T47D (cell line): ENCODE measurements around the gene MYH7B.
A peak's percentile ranks its signal among the peaks of the same experiment; 100 is the strongest.

ENCODE experiments used
- DNase-seq, 2 experiments: peaks; one replicate each; pipeline versions ENCODE4 v3.0.0 to v3.0.0-alpha.2; 2011 to 2012; ENCODE audit warnings: low read depth in 1 of 2, low spot score in 1 of 2
- JUND ChIP-seq: IDR thresholded peaks from 2 replicates; pipeline ENCODE4 v1.6.1; 2012; ENCODE audit warnings: low read depth
- in situ Hi-C: cut with HindIII; loops from 2 replicates; pipeline ENCODE4 v1.10.0; 2016; ENCODE audit warnings: low sequenced_read_pairs, low pct_unique_long_range_greater_than_20kb

The MYH7B gene

DNA sequence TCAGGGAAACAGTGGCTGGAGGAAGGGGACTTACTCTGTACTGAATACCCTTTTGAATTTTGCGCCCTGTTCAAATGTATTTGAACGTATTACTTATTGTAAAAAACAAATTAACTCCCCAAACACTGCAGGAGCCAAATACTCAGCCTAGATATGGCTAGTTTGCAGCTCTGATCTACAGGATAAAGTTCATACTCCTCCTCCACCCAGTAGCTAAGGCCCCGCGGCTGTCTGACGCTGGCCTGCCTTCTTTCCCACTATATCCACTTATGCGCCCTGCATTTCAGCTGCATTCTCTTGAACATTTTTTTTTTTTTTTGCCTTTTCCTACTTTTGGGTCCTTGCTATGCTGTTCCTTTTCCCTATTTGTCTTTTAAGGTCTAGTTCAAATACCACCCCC lies 6.5 kb upstream of the MYH7B start:
- no peak for DNase-seq
- no peak for TF ChIP-seq JUND
- in situ Hi-C loops, result no loop called here

DNA sequence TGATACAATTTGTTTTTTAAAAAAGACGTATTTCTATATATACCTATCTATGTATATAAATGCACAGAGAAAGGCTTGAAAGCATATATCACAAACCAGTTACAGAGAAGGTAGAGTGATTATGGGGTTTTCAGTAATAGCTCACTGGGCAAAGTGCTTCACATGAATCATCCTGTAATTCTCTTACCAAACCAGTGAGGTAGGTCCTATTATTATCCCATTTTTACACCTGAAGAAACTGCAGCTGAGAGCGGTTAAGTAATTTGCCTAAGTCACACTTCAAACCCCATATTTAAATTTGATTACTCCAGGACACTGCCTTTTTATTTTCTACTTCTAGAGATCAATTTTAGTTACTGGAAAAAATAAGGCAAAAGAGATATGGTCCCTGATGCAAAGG lies 4.4 kb upstream of the MYH7B start:
- TF ChIP-seq JUND, result no peak
- no peak for DNase-seq
- in situ Hi-C loops, result no loop called here

DNA sequence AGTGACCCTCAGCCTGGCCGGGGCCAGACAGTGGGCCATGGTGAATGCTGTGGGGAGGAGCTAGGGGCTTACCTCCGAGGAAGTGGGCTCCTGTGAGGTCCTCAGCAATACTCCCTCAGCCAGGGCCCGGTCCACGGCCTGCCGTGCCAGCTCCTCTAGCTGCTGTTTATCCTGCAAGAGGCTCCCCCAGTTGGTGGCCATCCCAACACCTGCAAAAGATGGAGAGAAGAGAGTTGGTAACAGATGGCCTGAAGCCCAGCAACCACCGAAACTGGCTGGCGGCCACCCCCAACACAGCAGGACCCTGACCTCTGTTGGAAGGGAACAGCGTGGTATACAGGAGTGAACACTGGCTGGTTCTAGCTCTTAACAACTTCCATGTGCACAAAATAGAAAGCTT lies 4.0 kb upstream of the MYH7B start:
- no peak for DNase-seq
- in situ Hi-C loops, result no loop called here
- no peak for TF ChIP-seq JUND

- in situ Hi-C loops, result no loop called here
- no peak for TF ChIP-seq JUND
- no peak for DNase-seq
Measured at GRCh38 chr20:34952671-34953070, 3.0 kb upstream of the MYH7B start.

DNA sequence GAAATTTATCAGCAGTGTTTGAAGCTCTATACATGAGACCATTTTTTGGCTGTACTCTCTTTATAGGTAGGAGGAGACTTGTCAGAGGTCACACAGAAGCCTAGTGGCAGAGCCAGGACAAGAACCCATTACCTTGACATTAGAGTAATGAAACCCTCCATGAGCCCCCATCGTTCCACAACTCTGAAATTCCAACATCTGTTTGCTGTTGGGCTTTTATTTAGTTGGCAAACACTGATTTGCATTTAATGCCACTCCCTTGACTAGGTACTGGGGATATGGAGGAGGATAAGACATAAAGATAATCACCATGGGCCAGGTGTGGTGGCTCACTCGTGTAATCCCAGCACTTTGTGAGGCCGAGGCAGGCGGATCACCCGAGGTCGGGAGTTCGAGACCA lies 1.7 kb upstream of the MYH7B start:
- in situ Hi-C loops, result no loop called here
- DNase-seq, result no peak
- no peak for TF ChIP-seq JUND

GRCh38 chr20:34954904-34955230 lies 801 bp upstream of the MYH7B start:
- no peak for TF ChIP-seq JUND
- in situ Hi-C loops, result no loop called here
- DNase-seq, result peak; percentile 36 to 69

GRCh38 chr20:34956041-34956458 lies 382 bp downstream of the MYH7B start:
- DNase-seq, result no peak
- in situ Hi-C loops, result no loop called here
- no peak for TF ChIP-seq JUND

GRCh38 chr20:34956751-34957472 lies 1.2 kb downstream of the MYH7B start:
- in situ Hi-C loops, result no loop called here
- no peak for TF ChIP-seq JUND
- DNase-seq, result no peak

DNA sequence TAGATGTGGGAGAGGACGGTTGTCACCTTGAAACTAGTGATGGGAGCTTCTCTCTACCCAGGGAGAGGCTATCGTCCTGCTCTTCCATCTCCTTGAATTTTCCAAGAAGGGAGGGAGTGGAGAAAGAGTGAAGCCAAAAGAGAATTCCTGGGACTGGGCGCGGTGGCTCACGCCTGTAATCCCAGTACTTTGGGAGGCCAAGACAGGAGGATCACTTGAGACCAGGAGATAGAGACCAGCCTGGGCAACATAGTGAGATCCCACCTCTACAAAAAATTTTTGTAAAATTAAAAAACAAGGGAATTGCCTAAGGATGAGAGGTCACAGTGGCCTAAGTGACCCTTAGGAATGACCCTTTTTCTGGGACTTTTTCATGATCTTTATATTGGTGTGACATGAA lies 8.8 kb downstream of the MYH7B start:
- TF ChIP-seq JUND, result no peak
- no peak for DNase-seq
- in situ Hi-C loops, result no loop called here

GRCh38 chr20:34965051-34965450 lies 9.4 kb downstream of the MYH7B start:
- DNase-seq, result no peak
- TF ChIP-seq JUND, result no peak
- in situ Hi-C loops, result no loop called here

- in situ Hi-C loops, result no loop called here
- TF ChIP-seq JUND, result no peak
Measured at GRCh38 chr20:34967421-34967820, 11.8 kb downstream of the MYH7B start.

DNA sequence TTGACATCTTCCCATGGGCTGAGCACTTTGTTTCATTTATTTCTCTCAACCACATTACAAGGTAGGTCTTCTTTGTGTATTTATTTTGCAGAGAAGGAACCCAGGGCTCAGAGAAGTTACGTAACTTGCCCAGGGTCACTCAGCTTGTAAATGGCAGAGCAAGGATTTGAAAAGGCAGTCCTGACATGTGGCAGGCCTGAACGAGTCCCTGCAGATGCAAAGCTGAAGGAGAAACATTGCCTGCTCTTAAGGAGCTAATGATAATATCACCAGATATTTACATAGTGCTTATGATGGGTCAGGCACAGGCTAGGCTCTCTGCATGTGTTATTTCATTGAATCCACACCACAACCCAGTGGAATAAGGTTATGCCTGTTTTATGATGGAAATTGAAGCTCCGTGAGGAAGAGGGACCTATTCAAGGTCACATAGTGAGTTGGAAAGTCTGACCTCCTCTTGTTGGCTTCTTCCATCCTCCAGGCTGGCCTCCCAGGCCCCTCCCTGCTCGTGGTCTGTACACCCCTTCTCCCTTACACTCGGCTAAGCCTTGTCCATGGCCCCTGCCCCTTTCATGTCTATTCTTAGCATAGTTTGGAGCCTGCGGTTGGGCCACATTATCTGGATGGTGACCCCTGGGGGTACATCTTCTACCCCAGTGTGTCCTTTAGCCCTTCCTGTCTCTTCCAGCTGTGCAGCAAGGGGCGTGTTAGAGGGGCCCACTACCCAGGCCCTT lies 12.5 kb downstream of the MYH7B start:
- peak in 1 of 2 experiments; percentile 61 for DNase-seq
- TF ChIP-seq JUND, result no peak
- in situ Hi-C loops, result no loop called here

More at GRCh38 chr20:34967421-34967820, 11.8 kb downstream of the MYH7B start:
- DNase-seq, result no peak

DNA sequence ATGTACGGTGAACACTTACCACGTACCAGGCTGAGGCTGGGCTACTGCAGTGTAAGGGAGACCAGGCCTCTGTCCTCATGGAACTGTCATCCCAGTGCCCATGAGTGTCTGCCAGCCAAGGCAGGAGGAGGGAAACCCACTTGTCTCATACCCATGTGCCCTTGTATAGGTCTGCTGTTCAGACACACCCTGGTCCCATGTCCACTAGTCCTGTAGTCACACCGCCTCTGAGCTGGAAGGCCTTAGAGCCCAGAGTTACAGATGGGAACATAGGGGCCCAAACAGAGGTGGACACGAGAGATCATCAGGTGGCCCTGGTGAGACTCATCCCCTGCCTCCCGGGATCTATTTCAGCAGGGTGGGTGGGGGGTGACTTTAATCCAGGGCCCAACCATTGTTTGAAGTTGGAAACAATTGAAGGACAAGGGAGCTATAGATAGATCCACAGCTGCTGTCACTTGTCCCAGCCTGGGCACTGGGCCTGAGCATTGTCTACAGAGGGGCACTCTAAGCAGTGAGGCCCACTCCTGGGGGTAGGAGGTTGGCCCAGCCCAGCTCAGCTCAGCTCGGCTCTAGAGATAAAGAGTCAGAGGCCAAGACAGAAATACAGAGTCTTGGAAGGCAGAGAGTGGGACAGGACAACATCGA lies 14.6 kb downstream of the MYH7B start:
- TF ChIP-seq JUND, result no peak
- in situ Hi-C loops, result no loop called here
- DNase-seq, result no peak
